DND-41 (cell line): ENCODE results near the gene PRMT5.

Source experiments
- ATAC-seq: fragments of 200-7000 bp; cut with Tn5 transposase; 3 replicates; pipeline ENCODE4 v1.9.1; 2021; ENCODE audit warnings: low read depth; ENCODE audit not compliant: insufficient read depth
- DNase-seq: peaks from one replicate; pipeline ENCODE4 v3.0.0-alpha.2; 2020
- H2AFZ ChIP-seq: 2 replicates; pipeline ENCODE4 v1.6.0; 2012; ENCODE audit warnings: low read depth, low read length
- H3K27ac ChIP-seq: 2 replicates; pipeline ENCODE4 v1.5.1; 2012; ENCODE audit warnings: low read length, inconsistent platforms
- H3K27me3 ChIP-seq: fragments of 200-600 bp; sonication (generic); 2 replicates; pipeline ENCODE4 v1.6.0; 2012; ENCODE audit warnings: low read length, mild to moderate bottlenecking, inconsistent platforms; ENCODE audit not compliant: insufficient read depth, poor library complexity
- H3K36me3 ChIP-seq: 2 replicates; pipeline ENCODE4 v1.5.1; 2012; ENCODE audit warnings: low read length, inconsistent platforms; ENCODE audit not compliant: insufficient read depth
- H3K4me1 ChIP-seq: 2 replicates; pipeline ENCODE4 v1.5.1; 2012; ENCODE audit warnings: mild to moderate bottlenecking, low read length; ENCODE audit not compliant: insufficient read depth
- H3K4me2 ChIP-seq: 2 replicates; pipeline ENCODE4 v1.6.0; 2012; ENCODE audit warnings: mild to moderate bottlenecking, moderate library complexity, low read length, inconsistent platforms; ENCODE audit not compliant: insufficient read depth
- H3K4me3 ChIP-seq, 2 experiments: fragments of 200-600 bp in 1 of 2; shearing (Covaris generic) in 1 of 2; 2 replicates each; pipeline ENCODE4 v1.5.1; 2012 to 2016; ENCODE audit warnings: inconsistent platforms in 2 of 2, low read length in 2 of 2, mild to moderate bottlenecking in 2 of 2, low read depth in 1 of 2, moderate library complexity in 1 of 2
- H3K79me2 ChIP-seq: 2 replicates; pipeline ENCODE4 v1.6.0; 2012; ENCODE audit warnings: low read length, inconsistent platforms; ENCODE audit not compliant: insufficient read depth
- H3K9ac ChIP-seq: 2 replicates; pipeline ENCODE4 v1.6.0; 2012; ENCODE audit warnings: low read depth, mild to moderate bottlenecking, inconsistent platforms, low read length, moderate library complexity
- H3K9me3 ChIP-seq: 2 replicates; pipeline ENCODE4 v1.5.1; 2012; ENCODE audit warnings: low read length, moderate library complexity, mild to moderate bottlenecking, inconsistent platforms; ENCODE audit not compliant: insufficient read depth, severe bottlenecking
- H4K20me1 ChIP-seq: 2 replicates; pipeline ENCODE4 v1.6.0; 2012; ENCODE audit warnings: low read length; ENCODE audit not compliant: insufficient read depth
- EZH2 ChIP-seq: IDR thresholded peaks from 3 replicates; pipeline ENCODE4 v1.6.1; 2012; ENCODE audit warnings: borderline replicate concordance, low read depth, mild to moderate bottlenecking, moderate library complexity, low read length, inconsistent platforms; ENCODE audit not compliant: severe bottlenecking
- TF ChIP-seq, protein P1 (sequence below): IDR thresholded peaks from 2 replicates; pipeline ENCODE4 v1.5.1; 2012; ENCODE audit warnings: borderline replicate concordance, low read length, moderate library complexity, mild to moderate bottlenecking; ENCODE audit not compliant: poor library complexity, severe bottlenecking; ENCODE audit errors: extremely low read depth

The PRMT5 gene

DNA sequence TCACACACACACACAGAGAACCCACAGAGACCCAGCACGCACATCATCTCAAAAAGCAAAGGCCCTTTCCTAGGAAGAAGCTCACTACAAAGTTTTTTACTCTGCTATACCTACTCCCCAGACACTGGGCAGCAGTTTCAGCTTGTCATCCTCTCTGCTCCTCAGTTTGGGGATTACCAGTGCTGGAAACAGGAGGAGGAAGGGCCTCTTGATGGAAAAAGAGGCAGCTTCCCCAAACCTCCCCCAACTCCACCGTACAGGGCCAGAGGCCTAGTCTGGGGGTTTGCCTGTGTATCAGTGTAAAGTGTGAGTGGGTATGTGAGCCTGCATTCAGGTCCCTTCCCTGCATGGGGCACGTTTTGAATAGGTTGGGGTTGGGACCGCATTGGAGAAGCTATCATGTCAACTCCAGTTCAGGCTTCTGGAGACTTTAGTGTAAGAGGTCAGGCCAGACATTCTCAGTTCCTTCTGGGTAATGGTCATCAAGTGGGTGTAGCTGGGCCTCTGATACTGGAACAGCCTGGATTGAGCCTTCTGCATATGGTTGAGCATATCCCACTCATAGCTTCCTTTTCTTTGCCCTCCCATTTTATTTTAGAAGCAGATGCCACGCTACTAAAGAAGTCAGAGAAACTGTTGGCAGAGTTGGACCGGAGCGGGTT lies 45.0 kb downstream of the PRMT5 start:
- Histone ChIP-seq H3K4me3 (no peak overlapping the region), H3K9ac (no peak overlapping the region), H4K20me1 (peaks cover 15% of the 10 kb centered on the region; the same call in 1 of the 2 replicates), H3K36me3 (no peaks in the 10 kb centered on the region), H3K27ac (no peak overlapping the region), H3K9me3 (no peaks in the 10 kb centered on the region), H3K27me3 (peaks cover 63% of the 10 kb centered on the region), H3K79me2 (no peaks in the 10 kb centered on the region), H2AFZ (no peak overlapping the region), H3K4me2 (no peak overlapping the region), H3K4me1 (no peaks in the 10 kb centered on the region)
- TF ChIP-seq EZH2, result no peak
- no peak for ATAC-seq
- DNase-seq, result no peak

DNA sequence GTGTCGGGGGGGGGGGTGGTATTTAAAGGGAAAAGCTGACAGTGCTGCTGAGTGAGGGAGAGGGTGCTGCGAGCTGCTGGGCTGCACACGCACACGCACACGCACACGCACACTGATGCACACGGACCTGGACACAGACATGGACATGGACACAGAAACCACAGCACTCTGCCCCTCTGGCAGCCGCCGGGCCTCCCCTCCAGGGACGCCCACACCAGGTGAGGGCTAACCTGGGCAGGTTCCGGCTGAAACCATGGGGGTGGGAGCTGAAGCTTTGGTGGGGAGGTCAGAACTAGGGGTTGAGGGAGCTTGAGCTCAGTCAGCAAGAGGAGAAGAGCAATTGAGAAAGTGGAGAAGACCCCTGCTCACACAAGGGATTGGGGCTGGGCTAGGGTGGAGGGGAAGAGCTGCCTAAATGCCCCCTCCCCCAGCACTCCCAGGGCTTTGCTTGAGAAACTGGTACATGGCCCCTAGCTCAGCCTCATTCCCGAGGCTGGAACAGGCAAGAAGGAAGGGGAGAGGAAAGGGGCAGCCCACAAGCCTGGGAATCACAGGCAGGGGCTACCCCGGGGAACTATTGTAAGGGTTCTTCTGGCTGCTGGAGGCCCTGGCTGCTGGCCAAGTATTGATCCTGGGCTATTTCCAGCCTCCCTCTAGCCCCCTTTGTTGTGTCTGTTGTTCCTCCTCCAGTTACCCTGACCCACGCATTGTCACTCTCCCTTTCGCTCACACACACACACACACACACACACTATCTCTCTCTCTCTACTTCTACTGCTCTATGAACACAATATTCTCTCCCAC lies 45.8 kb downstream of the PRMT5 start, which contains the start of gene REM2:
TSS of gene REM2 (plus strand) at position 50 of the 804 bp plus-strand sequence. CDS start at position 116, 66 bp downstream.
- Histone ChIP-seq H3K9ac (no peak within 1 kb of the TSS), H3K4me2 (no peak within 1 kb of the TSS), H3K4me3 (no peak within 1 kb of the TSS), H4K20me1 (peaks cover 23% of the 10 kb centered on the region), H3K79me2 (no peaks in the 10 kb centered on the region), H2AFZ (no peak within 1 kb of the TSS), H3K36me3 (no peaks in the 10 kb centered on the region), H3K4me1 (no peaks in the 10 kb centered on the region), H3K9me3 (no peaks in the 10 kb centered on the region), H3K27ac (no peak within 1 kb of the TSS), H3K27me3 (peaks cover 65% of the 10 kb centered on the region)
- TF ChIP-seq, protein P1, sequence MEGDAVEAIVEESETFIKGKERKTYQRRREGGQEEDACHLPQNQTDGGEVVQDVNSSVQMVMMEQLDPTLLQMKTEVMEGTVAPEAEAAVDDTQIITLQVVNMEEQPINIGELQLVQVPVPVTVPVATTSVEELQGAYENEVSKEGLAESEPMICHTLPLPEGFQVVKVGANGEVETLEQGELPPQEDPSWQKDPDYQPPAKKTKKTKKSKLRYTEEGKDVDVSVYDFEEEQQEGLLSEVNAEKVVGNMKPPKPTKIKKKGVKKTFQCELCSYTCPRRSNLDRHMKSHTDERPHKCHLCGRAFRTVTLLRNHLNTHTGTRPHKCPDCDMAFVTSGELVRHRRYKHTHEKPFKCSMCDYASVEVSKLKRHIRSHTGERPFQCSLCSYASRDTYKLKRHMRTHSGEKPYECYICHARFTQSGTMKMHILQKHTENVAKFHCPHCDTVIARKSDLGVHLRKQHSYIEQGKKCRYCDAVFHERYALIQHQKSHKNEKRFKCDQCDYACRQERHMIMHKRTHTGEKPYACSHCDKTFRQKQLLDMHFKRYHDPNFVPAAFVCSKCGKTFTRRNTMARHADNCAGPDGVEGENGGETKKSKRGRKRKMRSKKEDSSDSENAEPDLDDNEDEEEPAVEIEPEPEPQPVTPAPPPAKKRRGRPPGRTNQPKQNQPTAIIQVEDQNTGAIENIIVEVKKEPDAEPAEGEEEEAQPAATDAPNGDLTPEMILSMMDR, result no peak
- TF ChIP-seq EZH2, result no peak
- DNase-seq (no peak), ATAC-seq (no peak)

DNA sequence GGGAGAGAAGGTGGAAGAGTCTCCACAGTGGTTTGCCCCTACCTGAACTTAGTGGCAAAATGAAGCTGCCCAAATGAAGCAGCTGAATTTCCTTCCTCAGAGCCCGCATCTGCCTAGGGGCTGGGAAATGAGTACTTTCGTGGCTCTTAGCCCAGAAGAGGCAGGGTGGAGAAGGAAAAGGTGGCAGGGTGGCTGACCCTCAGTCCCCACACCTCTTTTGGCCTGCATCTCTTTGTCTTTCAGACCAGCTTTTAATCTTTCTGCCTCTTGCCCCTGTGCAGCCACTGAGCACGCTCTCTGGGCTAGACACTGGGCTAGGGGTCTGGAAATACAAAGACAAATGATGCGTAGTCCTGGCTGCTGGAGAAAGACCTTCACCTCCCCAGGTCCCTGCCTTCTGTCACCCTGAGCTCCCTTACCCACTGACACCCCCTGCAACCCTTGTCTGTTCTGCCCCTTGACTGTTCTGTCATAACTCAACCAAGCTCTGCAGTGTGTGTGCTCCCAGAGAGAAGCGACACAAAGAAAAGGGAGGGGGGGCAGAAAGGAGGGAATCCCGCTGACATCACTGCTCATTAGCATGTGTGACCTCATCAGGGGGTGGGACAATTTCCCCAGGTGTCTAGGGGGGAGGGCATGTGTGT lies 46.5 kb downstream of the PRMT5 start:
- no peaks in the 10 kb centered on the region for H3K36me3 ChIP-seq
- no peak for ATAC-seq
- no peak overlapping the region for H3K4me3 ChIP-seq
- DNase-seq, result peak; percentile 18
- peaks cover 59% of the 10 kb centered on the region for H3K27me3 ChIP-seq
- no peak overlapping the region for H3K4me2 ChIP-seq
- H3K79me2 ChIP-seq, result no peaks in the 10 kb centered on the region
- H4K20me1 ChIP-seq, result peaks cover 23% of the 10 kb centered on the region
- no peaks in the 10 kb centered on the region for H3K4me1 ChIP-seq
- no peak overlapping the region for H3K9ac ChIP-seq
- TF ChIP-seq, protein P1, result no peak
- no peak for TF ChIP-seq EZH2
- H3K27ac ChIP-seq, result no peak overlapping the region
- no peaks in the 10 kb centered on the region for H3K9me3 ChIP-seq
- no peak overlapping the region for H2AFZ ChIP-seq

DNA sequence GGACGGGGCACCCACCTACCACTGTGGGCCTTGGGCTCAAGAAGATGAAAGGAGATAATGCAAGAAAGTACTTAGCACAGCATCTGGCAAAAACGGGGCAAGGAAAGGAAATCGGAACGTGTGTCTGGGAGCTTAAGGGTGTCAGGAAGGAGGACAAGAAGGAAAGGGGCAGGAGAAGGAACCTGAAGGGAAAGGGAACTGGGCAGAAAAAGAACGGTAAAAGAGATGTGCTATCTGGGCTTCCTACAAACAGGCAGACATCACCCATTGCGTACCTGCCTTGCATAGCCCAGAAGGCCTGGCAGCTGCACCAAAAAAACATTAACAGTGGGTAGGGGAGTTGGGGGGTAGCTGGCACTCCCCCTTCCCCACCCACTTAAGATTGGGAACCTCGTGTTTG lies 47.1 kb downstream of the PRMT5 start:
- ATAC-seq, result no peak
- Histone ChIP-seq H3K36me3 (no peaks in the 10 kb centered on the region), H3K9ac (no peak overlapping the region), H3K9me3 (no peaks in the 10 kb centered on the region), H3K4me3 (no peak overlapping the region), H3K4me1 (no peaks in the 10 kb centered on the region), H2AFZ (no peak overlapping the region), H4K20me1 (peaks cover 23% of the 10 kb centered on the region), H3K4me2 (no peak overlapping the region), H3K27ac (no peak overlapping the region), H3K79me2 (no peaks in the 10 kb centered on the region), H3K27me3 (peaks cover 53% of the 10 kb centered on the region)
- DNase-seq, result no peak
- no peak for TF ChIP-seq EZH2
- TF ChIP-seq, protein P1, result no peak
